Osteocyte (in vitro differentiated cells): ENCODE data around the gene ISM1. TPM values are rescaled to one million over a fixed set of nuclear protein-coding genes. Genes with fewer than 3 reads are reported as not detected.

Experiments
- DNase-seq: peaks from one replicate; pipeline ENCODE4 v3.0.0; 2021; ENCODE audit warnings: mixed read lengths; ENCODE audit not compliant: unreplicated experiment; ENCODE audit errors: extremely low spot score
- H3K27ac Mint-ChIP-seq: one replicate; pipeline ENCODE4 v1.8.0; 2021; ENCODE audit warnings: mild to moderate bottlenecking, mixed read lengths; ENCODE audit not compliant: unreplicated experiment
- H3K27me3 Mint-ChIP-seq: one replicate; pipeline ENCODE4 v1.8.0; 2021; ENCODE audit warnings: mixed read lengths; ENCODE audit not compliant: unreplicated experiment
- H3K36me3 Mint-ChIP-seq: one replicate; pipeline ENCODE4 v1.8.0; 2021; ENCODE audit warnings: mixed read lengths; ENCODE audit not compliant: unreplicated experiment
- H3K4me1 Mint-ChIP-seq: one replicate; pipeline ENCODE4 v1.8.0; 2021; ENCODE audit warnings: mixed read lengths; ENCODE audit not compliant: unreplicated experiment
- H3K4me3 Mint-ChIP-seq: one replicate; pipeline ENCODE4 v1.8.0; 2021; ENCODE audit warnings: mild to moderate bottlenecking, moderate library complexity, mixed read lengths; ENCODE audit not compliant: unreplicated experiment
- H3K9me3 Mint-ChIP-seq: one replicate; pipeline ENCODE4 v1.8.0; 2021; ENCODE audit warnings: mixed read lengths; ENCODE audit not compliant: unreplicated experiment
- total RNA-seq: library from RNA; stranded (reverse); gene quantifications from 2 replicates; pipeline ENCODE4 v1.2.1, GENCODE V29; 2021
- TF ChIP-seq, protein P1 (sequence below): fragments of 200-600 bp; sonication (generic); IDR thresholded peaks from 2 replicates; pipeline ENCODE4 v1.5.0; 2021; ENCODE audit warnings: antibody characterized with exemption, mild to moderate bottlenecking, moderate library complexity

Gene ISM1
- total RNA-seq, 1 donor from 2014 or later: 0.21 TPM

DNA sequence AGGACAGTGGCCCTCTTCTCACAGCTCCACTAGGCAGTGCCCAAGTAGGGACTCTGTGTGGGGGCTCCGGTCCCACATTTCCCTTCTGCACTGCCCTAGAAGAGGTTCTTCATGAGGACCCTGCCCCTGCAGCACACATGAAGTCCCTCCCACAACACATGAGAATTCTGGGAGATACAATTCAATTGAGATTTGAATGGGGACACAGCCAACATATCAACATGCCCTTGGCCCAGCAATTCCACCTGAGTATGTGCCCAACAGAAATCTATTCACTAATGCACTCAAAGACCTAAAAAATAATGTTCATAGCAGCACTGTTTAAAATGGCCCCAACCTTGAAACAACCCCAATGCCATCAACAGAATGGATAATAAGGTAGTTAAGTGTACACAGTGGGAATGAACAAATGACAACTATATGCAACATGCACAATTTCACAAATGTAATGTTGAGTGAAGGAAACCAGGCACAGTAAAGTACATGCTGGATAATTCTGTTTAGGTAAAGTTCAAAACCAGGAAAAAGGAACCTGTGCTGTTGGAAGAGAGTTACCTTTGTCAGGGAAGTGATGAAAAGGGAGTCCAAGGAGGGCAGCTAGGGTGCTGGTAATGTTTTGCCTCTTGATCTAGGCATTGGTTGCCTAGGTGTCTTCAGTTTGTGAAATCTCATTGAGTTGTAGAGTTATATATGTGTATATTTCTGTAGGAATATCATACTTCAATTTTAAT lies 16.1 kb downstream of the ISM1 start:
- Mint-ChIP-seq H3K27ac (no peak overlapping the region), H3K27me3 (peaks cover 7% of the 10 kb centered on the region), H3K4me1 (peaks cover 1% of the 10 kb centered on the region), H3K4me3 (no peak overlapping the region), H3K9me3 (no peaks in the 10 kb centered on the region), H3K36me3 (no peaks in the 10 kb centered on the region)
- TF ChIP-seq, protein P1, sequence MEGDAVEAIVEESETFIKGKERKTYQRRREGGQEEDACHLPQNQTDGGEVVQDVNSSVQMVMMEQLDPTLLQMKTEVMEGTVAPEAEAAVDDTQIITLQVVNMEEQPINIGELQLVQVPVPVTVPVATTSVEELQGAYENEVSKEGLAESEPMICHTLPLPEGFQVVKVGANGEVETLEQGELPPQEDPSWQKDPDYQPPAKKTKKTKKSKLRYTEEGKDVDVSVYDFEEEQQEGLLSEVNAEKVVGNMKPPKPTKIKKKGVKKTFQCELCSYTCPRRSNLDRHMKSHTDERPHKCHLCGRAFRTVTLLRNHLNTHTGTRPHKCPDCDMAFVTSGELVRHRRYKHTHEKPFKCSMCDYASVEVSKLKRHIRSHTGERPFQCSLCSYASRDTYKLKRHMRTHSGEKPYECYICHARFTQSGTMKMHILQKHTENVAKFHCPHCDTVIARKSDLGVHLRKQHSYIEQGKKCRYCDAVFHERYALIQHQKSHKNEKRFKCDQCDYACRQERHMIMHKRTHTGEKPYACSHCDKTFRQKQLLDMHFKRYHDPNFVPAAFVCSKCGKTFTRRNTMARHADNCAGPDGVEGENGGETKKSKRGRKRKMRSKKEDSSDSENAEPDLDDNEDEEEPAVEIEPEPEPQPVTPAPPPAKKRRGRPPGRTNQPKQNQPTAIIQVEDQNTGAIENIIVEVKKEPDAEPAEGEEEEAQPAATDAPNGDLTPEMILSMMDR: no peak
- no peak for DNase-seq

DNA sequence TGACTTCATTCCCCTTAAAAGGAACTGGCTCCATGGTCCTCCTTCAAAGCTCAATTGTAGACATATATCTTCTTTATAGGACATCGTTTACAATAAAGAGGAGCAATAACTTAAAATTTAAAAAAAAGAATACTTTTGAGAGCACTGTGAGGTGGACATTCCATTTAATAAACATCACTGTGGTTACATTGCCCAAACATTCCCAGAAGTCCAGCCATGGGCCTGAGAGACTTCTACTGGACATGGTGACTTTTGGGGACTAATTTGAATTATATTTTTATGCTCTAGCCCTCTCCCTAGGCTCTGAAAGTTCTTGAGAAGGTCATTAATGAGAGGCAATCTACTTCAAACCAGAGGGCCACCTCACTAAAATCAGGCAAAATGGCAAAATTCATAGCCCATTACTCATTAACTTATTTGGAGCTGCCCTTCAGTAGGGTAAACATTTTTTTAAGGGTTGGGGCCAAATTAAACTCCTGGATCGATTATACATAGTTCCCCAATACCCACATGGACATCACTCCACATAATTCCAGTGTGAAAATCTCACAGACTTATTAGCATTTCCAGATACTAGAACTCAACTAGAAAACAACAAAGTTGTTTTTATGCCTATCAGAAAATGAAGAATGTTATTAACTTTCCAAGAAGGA lies 17.1 kb downstream of the ISM1 start:
- TF ChIP-seq, protein P1: no peak
- H3K4me1 Mint-ChIP-seq: no peaks in the 10 kb centered on the region
- H3K27me3 Mint-ChIP-seq: peaks cover 7% of the 10 kb centered on the region
- no peak overlapping the region for H3K4me3 Mint-ChIP-seq
- H3K9me3 Mint-ChIP-seq: no peaks in the 10 kb centered on the region
- H3K36me3 Mint-ChIP-seq: no peaks in the 10 kb centered on the region
- no peak overlapping the region for H3K27ac Mint-ChIP-seq
- DNase-seq: no peak

DNA sequence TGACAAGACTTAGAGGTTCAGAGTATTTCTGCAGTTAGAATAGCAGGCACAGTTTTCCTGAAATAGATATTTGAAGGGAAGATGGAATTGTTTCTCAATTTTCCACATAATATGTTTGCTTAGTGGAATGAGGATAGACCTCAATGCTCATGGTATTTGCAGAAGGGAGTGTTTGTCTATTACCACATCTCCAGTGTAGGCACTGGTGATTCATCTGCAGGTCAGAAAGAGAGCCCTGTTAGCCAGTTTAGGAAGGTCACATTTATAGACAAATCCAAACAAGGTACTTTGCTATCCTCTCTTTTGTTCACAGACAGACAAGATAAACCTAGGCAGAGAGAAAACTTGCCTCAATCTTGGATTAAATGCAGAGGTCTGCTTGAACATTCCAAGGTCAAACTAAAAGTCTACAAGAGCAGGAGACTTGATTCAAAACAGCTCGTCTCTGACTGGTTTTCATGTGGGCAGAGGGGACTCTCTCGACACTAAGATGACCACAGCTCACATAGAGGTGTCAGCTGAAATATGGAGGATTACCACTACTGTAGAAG lies 22.8 kb downstream of the ISM1 start:
- peaks cover under 1% of the 10 kb centered on the region for H3K27me3 Mint-ChIP-seq
- no peak for DNase-seq
- no peaks in the 10 kb centered on the region for H3K9me3 Mint-ChIP-seq
- peaks cover 5% of the 10 kb centered on the region for H3K4me1 Mint-ChIP-seq
- no peaks in the 10 kb centered on the region for H3K36me3 Mint-ChIP-seq
- H3K4me3 Mint-ChIP-seq: no peak overlapping the region
- H3K27ac Mint-ChIP-seq: no peak overlapping the region
- TF ChIP-seq, protein P1: no peak

DNA sequence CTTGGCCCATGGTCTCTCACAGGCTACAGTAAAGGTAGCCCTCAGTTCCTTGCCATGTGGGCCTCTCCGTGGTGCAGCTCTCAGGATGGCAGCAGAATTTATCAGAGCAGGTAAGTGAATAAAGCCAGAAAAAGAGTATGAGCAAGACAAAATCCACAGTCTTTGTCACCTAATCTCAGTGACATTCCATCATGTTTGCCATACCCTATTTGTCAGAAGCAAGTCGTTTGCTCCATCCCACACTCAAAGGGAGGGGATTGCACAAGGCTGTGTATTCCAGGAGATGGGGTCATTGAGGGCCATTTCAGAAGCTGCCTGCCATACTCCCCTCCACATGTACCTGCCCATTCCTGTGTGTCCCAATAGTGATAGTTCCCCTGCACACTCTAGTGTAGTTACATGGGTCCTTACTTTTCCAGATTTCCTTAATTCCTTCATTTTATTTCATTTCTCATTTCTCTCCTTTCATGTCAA lies 24.2 kb downstream of the ISM1 start:
- Mint-ChIP-seq H3K27ac (no peak overlapping the region), H3K36me3 (no peaks in the 10 kb centered on the region), H3K4me1 (peaks cover 5% of the 10 kb centered on the region), H3K27me3 (no peaks in the 10 kb centered on the region), H3K9me3 (no peaks in the 10 kb centered on the region), H3K4me3 (no peak overlapping the region)
- no peak for DNase-seq
- TF ChIP-seq, protein P1: no peak

DNA sequence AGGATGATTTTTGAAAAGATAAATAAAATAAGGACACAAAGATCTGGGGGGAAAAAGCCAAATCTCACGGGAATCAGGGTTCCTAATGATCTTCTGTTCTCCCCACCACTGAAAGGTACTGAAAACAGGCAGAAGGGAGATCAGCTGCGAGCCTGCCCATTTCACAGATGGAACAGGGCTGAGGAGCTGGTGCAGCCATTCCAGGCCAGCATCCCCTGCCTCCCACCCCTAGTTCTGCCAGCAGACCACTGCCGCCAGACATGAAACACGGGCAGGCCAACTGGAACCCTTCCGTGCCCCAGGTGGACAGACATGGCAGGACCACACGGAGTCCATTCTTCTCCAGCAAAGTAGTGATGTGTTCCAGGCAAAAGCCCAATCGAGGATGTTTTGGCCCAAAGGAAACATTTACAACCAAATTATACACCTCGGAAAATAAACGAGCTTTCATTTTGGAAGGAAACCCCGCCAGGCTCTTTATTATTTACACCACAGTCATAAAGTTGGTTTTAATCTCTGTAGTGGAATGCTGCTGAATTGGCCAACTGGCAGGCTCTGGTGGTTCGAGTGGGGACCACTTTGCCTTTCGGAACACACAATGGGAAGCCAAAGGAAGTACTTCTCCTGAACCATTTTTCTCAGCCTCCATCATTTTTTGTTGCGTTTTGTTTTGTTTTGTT lies 28.2 kb downstream of the ISM1 start:
- no peaks in the 10 kb centered on the region for H3K36me3 Mint-ChIP-seq
- no peak overlapping the region for H3K27ac Mint-ChIP-seq
- H3K4me1 Mint-ChIP-seq: no peaks in the 10 kb centered on the region
- no peaks in the 10 kb centered on the region for H3K9me3 Mint-ChIP-seq
- H3K4me3 Mint-ChIP-seq: no peak overlapping the region
- H3K27me3 Mint-ChIP-seq: peaks cover 9% of the 10 kb centered on the region
- TF ChIP-seq, protein P1: no peak
- DNase-seq: no peak
